ENCODE measurements around the gene RXRB. TPM values are rescaled to one million over a fixed set of nuclear protein-coding genes. Genes with fewer than 3 reads are reported as not detected.
A peak's percentile ranks its signal among the peaks of the same experiment; 100 is the strongest.

RXRB gene
- total and polyA plus RNA-seq, 2 donors (not counting 1 experiment from before 2014, with no cell fraction given) = 25.9 to 34.0 TPM

DNA sequence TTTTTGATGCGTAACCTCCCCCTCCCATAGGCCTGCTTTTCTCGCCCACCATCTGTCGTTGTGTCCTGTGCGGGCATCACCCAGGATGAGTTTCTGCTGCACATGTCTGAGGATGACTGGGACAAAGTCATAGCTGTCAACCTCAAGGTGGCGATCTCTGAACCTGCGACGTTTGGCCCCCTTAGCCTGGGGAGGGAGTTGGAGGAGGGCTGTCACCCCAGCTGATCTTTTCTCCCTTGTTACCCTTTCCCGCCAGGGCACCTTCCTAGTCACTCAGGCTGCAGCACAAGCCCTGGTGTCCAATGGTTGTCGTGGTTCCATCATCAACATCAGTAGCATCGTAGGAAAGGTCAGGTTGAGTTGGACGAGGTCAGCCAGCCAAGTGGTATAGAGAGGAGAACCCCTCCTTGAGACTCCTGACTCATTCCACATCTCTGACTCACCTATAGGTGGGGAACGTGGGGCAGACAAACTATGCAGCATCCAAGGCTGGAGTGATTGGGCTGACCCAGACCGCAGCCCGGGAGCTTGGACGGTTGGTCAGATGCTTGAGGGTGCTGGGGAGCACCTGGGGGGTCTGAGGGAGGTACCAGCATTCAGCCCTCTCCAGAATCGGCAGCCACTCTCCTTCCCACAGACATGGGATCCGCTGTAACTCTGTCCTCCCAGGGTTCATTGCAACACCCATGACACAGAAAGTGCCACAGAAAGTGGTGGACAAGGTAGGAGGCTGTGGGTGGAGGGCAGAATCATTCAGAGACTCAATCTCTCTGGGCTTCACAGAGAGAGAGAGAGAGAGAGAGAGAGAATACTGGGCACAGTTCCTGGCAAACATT, 4.9 kb upstream of the RXRB start:
- no peaks in the 10 kb centered on the region for H4K20me1 ChIP-seq (ENCODE audit: control insufficient read depth, extremely low read depth, insufficient read depth, low read length)
- peak overlapping the region; percentile 99 for H3K4me2 ChIP-seq (ENCODE audit: extremely low read depth, insufficient read depth, low read length)
- TF ChIP-seq, protein P1, sequence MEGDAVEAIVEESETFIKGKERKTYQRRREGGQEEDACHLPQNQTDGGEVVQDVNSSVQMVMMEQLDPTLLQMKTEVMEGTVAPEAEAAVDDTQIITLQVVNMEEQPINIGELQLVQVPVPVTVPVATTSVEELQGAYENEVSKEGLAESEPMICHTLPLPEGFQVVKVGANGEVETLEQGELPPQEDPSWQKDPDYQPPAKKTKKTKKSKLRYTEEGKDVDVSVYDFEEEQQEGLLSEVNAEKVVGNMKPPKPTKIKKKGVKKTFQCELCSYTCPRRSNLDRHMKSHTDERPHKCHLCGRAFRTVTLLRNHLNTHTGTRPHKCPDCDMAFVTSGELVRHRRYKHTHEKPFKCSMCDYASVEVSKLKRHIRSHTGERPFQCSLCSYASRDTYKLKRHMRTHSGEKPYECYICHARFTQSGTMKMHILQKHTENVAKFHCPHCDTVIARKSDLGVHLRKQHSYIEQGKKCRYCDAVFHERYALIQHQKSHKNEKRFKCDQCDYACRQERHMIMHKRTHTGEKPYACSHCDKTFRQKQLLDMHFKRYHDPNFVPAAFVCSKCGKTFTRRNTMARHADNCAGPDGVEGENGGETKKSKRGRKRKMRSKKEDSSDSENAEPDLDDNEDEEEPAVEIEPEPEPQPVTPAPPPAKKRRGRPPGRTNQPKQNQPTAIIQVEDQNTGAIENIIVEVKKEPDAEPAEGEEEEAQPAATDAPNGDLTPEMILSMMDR (conservative IDR thresholded peaks at IDR 0.05 in 1 of 2, IDR thresholded peaks at IDR 0.05 in 1 of 2; ENCODE audit: low read depth in 1 of 2, low read length in 2 of 2) = no peak
- TF ChIP-seq EZH2 (IDR thresholded peaks at IDR 0.05; ENCODE audit: low read length, missing control alignments) = no peak
- H2AFZ ChIP-seq (ENCODE audit: low read length) = no peak overlapping the region
- peak in 1 of 2 donors; percentile 92 for DNase-seq (ENCODE audit: low read depth in 2 of 2)
- H3K9me3 ChIP-seq (ENCODE audit: control insufficient read depth, insufficient read depth, low read depth, low read length) = no peaks in the 10 kb centered on the region
- peak overlapping the region; percentile 61 to 73 (median 64) for H3K4me3 ChIP-seq (replicated peaks in 1 of 4; ENCODE audit: control extremely low read depth in 1 of 4, insufficient read depth in 1 of 4, low read depth in 3 of 4, low read length in 4 of 4)
- H3K4me1 ChIP-seq (ENCODE audit: control insufficient read depth, extremely low read depth, insufficient read depth, low read length) = peaks cover 43% of the 10 kb centered on the region
- H3K79me2 ChIP-seq (ENCODE audit: control insufficient read depth, insufficient read depth, low read length) = peaks cover 31% of the 10 kb centered on the region
- H3K36me3 ChIP-seq (ENCODE audit: control insufficient read depth, insufficient read depth, low read length) = peaks cover 22% of the 10 kb centered on the region
- H3K27me3 ChIP-seq (ENCODE audit: control insufficient read depth, insufficient read depth, low read length) = no peaks in the 10 kb centered on the region
- H3K9ac ChIP-seq (ENCODE audit: insufficient read depth, low read length) = peak overlapping the region; percentile 63
- peak overlapping the region; percentile 85 for H3K27ac ChIP-seq (ENCODE audit: insufficient read depth, low read length)

DNA sequence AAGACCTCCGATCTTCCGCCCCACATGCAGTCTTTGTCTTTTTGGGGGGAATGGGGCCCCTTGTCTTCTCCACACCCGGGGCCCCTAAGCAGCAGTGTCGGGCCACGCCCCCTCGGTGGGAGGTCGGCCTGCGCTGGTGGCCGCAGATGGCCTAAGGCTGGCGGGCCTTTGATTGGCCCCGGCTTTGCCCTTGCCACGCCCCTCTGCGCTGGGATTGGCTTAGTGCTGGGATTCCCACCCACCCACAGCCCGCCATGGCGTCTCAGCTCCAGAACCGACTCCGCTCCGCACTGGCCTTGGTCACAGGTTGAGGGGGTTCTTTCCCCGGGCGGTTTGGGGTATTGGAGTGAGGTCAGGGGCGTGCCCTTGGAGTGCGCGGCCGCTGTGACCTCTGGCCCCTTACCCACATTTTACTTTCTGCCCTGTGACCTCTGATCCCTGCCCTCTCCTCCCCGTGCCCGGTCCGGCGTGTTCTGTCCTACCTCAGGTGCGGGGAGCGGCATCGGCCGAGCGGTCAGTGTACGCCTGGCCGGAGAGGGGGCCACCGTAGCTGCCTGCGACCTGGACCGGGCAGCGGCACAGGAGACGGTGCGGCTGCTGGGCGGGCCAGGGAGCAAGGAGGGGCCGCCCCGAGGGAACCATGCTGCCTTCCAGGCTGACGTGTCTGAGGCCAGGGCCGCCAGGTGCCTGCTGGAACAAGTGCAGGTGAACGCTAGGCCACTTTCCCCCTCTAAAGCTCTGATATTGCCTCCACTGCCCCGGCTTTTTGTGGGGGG, 4.1 kb upstream of the RXRB start, which contains the start of gene HSD17B8:
TSS of gene HSD17B8 (plus strand) at position 241 of the 776 bp plus-strand sequence. CDS start at position 255, 14 bp downstream.
- no peaks in the 10 kb centered on the region for H3K9me3 ChIP-seq (ENCODE audit: control insufficient read depth, insufficient read depth, low read depth, low read length)
- peaks cover 43% of the 10 kb centered on the region for H3K4me1 ChIP-seq (ENCODE audit: control insufficient read depth, extremely low read depth, insufficient read depth, low read length)
- peaks cover 17% of the 10 kb centered on the region for H3K36me3 ChIP-seq (ENCODE audit: control insufficient read depth, insufficient read depth, low read length)
- peak within 1 kb of the TSS; percentile 61 to 73 (median 64) for H3K4me3 ChIP-seq (replicated peaks in 1 of 4; ENCODE audit: control extremely low read depth in 1 of 4, insufficient read depth in 1 of 4, low read depth in 3 of 4, low read length in 4 of 4)
- no peaks in the 10 kb centered on the region for H4K20me1 ChIP-seq (ENCODE audit: control insufficient read depth, extremely low read depth, insufficient read depth, low read length)
- no peak within 1 kb of the TSS for H2AFZ ChIP-seq (ENCODE audit: low read length)
- TF ChIP-seq, protein P1 (conservative IDR thresholded peaks at IDR 0.05 in 1 of 2, IDR thresholded peaks at IDR 0.05 in 1 of 2; ENCODE audit: low read depth in 1 of 2, low read length in 2 of 2) = no peak
- TF ChIP-seq EZH2 (IDR thresholded peaks at IDR 0.05; ENCODE audit: low read length, missing control alignments) = no peak
- peak within 1 kb of the TSS; percentile 63 for H3K9ac ChIP-seq (ENCODE audit: insufficient read depth, low read length)
- peak; percentile 86 to 88 for DNase-seq (ENCODE audit: low read depth in 2 of 2)
- H3K27me3 ChIP-seq (ENCODE audit: control insufficient read depth, insufficient read depth, low read length) = no peaks in the 10 kb centered on the region
- peaks cover 39% of the 10 kb centered on the region for H3K79me2 ChIP-seq (ENCODE audit: control insufficient read depth, insufficient read depth, low read length)
- peak within 1 kb of the TSS; percentile 99 for H3K4me2 ChIP-seq (ENCODE audit: extremely low read depth, insufficient read depth, low read length)
- peak within 1 kb of the TSS; percentile 85 for H3K27ac ChIP-seq (ENCODE audit: insufficient read depth, low read length)

DNA sequence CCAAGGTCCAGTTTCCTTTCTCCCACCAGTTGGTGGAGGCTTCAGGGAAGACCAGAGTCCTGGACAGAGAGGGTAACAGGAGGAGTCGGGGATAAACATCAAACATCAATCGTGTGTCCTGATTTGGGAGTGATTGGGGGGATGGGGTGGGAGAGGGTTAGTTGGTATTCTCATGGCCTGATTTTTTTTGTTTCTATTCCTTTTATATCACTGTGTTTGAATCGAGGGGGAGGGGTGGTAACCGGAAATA, 3.6 kb upstream of the RXRB start:
- H3K4me3 ChIP-seq (replicated peaks in 1 of 4; ENCODE audit: control extremely low read depth in 1 of 4, insufficient read depth in 1 of 4, low read depth in 3 of 4, low read length in 4 of 4) = peak overlapping the region in 1 of 4 experiments; percentile 73
- no peak for DNase-seq (ENCODE audit: low read depth in 2 of 2)
- TF ChIP-seq, protein P1 (conservative IDR thresholded peaks at IDR 0.05 in 1 of 2, IDR thresholded peaks at IDR 0.05 in 1 of 2; ENCODE audit: low read depth in 1 of 2, low read length in 2 of 2) = no peak
- H3K9ac ChIP-seq (ENCODE audit: insufficient read depth, low read length) = peak overlapping the region; percentile 63
- H2AFZ ChIP-seq (ENCODE audit: low read length) = no peak overlapping the region
- H3K4me2 ChIP-seq (ENCODE audit: extremely low read depth, insufficient read depth, low read length) = peak overlapping the region; percentile 99
- H3K27ac ChIP-seq (ENCODE audit: insufficient read depth, low read length) = no peak overlapping the region
- peaks cover 44% of the 10 kb centered on the region for H3K79me2 ChIP-seq (ENCODE audit: control insufficient read depth, insufficient read depth, low read length)
- no peaks in the 10 kb centered on the region for H3K9me3 ChIP-seq (ENCODE audit: control insufficient read depth, insufficient read depth, low read depth, low read length)
- H3K27me3 ChIP-seq (ENCODE audit: control insufficient read depth, insufficient read depth, low read length) = no peaks in the 10 kb centered on the region
- H3K4me1 ChIP-seq (ENCODE audit: control insufficient read depth, extremely low read depth, insufficient read depth, low read length) = peaks cover 43% of the 10 kb centered on the region
- peaks cover 17% of the 10 kb centered on the region for H3K36me3 ChIP-seq (ENCODE audit: control insufficient read depth, insufficient read depth, low read length)
- no peaks in the 10 kb centered on the region for H4K20me1 ChIP-seq (ENCODE audit: control insufficient read depth, extremely low read depth, insufficient read depth, low read length)
